Progenitor cell of endocrine pancreas (in vitro differentiated cells): ENCODE measurements around the gene SSTR3. TPM values are rescaled to one million over a fixed set of nuclear protein-coding genes. Genes with fewer than 3 reads are reported as not detected.
A peak's percentile ranks its signal among the peaks of the same experiment; 100 is the strongest.

ENCODE experiments used
- DNase-seq: peaks from one replicate; pipeline ENCODE4 v3.0.0; 2021; ENCODE audit warnings: low spot score; ENCODE audit not compliant: unreplicated experiment
- H3K27ac Mint-ChIP-seq: 2 replicates; pipeline ENCODE4 v1.8.0; 2021; ENCODE audit warnings: mild to moderate bottlenecking, moderate library complexity, mixed read lengths
- H3K27me3 Mint-ChIP-seq: 2 replicates; pipeline ENCODE4 v1.8.0; 2021; ENCODE audit warnings: mixed read lengths
- H3K36me3 Mint-ChIP-seq: 2 replicates; pipeline ENCODE4 v1.8.0; 2022; ENCODE audit warnings: mixed read lengths; ENCODE audit not compliant: insufficient read depth
- H3K4me1 Mint-ChIP-seq: 2 replicates; pipeline ENCODE4 v1.8.0; 2021; ENCODE audit warnings: low read depth, mixed read lengths
- H3K4me3 Mint-ChIP-seq: 2 replicates; pipeline ENCODE4 v1.8.0; 2021; ENCODE audit warnings: low read depth, mild to moderate bottlenecking, moderate library complexity, mixed read lengths
- H3K9me3 Mint-ChIP-seq: 2 replicates; pipeline ENCODE4 v1.8.0; 2021; ENCODE audit warnings: low read depth, mixed read lengths
- CTCF ChIP-seq: fragments of 200-600 bp; sonication (generic); IDR thresholded peaks from one replicate; pipeline ENCODE4 v1.5.0; 2021; ENCODE audit warnings: antibody characterized with exemption, mild to moderate bottlenecking; ENCODE audit not compliant: unreplicated experiment
- total RNA-seq: library from RNA; stranded (reverse); gene quantifications from 2 replicates; pipeline ENCODE4 v1.2.1, GENCODE V29; 2021

Gene SSTR3
- total RNA-seq, 1 donor from 2014 or later: 1.9 TPM

- Mint-ChIP-seq H3K4me1 (peaks cover 25% of the 10 kb centered on the region), H3K36me3 (no peaks in the 10 kb centered on the region), H3K27me3 (peaks cover 12% of the 10 kb centered on the region), H3K4me3 (no peak overlapping the region), H3K9me3 (no peaks in the 10 kb centered on the region), H3K27ac (peak overlapping the region; percentile 11)
- DNase-seq: no peak
- no peak for TF ChIP-seq CTCF
Observed at GRCh38 chr22:37210041-37210803, 2.1 kb downstream of the SSTR3 start.

- peak overlapping the region; percentile 41 for H3K27ac Mint-ChIP-seq
- no peak overlapping the region for H3K4me3 Mint-ChIP-seq
- no peak for TF ChIP-seq CTCF
- no peaks in the 10 kb centered on the region for H3K9me3 Mint-ChIP-seq
- peaks cover 12% of the 10 kb centered on the region for H3K27me3 Mint-ChIP-seq
- no peaks in the 10 kb centered on the region for H3K36me3 Mint-ChIP-seq
- DNase-seq: no peak
- peaks cover 18% of the 10 kb centered on the region for H3K4me1 Mint-ChIP-seq
Observed at GRCh38 chr22:37209140-37209845, 3.0 kb downstream of the SSTR3 start.

DNA sequence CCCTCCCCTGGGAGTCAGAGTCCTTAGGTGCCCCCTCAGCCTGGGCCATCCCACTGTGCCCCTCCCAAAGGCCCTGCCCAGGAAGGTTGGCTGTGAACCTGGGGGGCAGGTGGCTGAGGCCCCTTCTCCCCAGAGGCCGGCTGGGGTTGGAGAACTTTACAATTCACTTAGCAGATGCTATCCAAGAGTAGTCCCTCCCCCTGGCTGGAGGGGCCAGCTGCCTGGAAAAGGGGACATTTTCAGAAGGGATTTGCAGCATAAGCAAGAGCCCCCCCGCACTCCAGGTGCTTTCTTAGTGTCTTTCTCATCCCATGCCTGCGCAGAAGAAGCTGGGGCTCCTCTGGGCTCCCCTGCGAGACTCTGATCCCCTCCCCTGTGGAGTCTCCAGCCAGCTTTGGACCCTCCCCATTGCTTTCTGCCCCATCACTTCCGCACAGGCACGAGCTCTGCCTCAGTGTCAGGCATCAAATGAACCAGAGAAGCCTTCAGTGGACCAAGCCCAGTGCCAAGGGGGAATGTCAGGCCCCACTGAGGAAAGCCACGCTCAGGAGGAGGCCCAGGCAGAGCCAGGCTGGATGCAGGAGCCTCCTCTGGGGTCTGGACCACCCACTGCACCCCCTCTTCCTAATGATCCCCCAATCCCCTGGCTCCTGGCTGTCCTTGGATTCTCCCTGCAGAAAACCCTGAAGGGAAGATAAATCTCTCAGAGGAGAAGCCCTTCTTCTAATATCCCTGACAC lies 3.7 kb downstream of the SSTR3 start:
- H3K4me1 Mint-ChIP-seq: peaks cover 10% of the 10 kb centered on the region
- no peak for TF ChIP-seq CTCF
- peaks cover 6% of the 10 kb centered on the region for H3K27me3 Mint-ChIP-seq
- no peak overlapping the region for H3K27ac Mint-ChIP-seq
- no peak overlapping the region for H3K4me3 Mint-ChIP-seq
- no peaks in the 10 kb centered on the region for H3K36me3 Mint-ChIP-seq
- no peaks in the 10 kb centered on the region for H3K9me3 Mint-ChIP-seq
- no peak for DNase-seq

DNA sequence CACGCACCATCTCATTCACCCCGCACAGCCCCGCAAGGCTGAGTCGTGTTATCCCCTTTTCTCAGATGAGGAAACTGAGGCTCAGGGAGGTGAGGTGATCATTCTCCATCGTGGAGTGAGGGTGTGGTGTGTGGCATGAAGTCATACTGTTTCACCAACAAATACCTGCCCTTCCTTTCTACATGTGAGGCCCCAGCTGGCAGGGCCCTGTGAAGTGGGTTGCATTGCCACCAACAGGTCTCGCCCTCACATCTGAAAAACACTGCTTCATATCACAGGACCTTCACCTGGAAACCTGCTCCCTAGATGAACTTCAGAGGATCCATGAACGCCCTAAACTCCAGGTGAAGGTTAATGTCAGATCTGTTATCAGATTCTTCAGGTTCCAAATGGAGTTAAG lies 4.3 kb downstream of the SSTR3 start:
- H3K36me3 Mint-ChIP-seq: no peaks in the 10 kb centered on the region
- TF ChIP-seq CTCF: no peak

More for the DNA sequence above, 4.3 kb downstream of the SSTR3 start:
- Mint-ChIP-seq H3K27ac (no peak overlapping the region), H3K27me3 (peaks cover 6% of the 10 kb centered on the region), H3K9me3 (no peaks in the 10 kb centered on the region), H3K4me1 (peaks cover 7% of the 10 kb centered on the region), H3K4me3 (no peak overlapping the region)
- no peak for DNase-seq
